SK-N-SH treated with all-trans-retinoic acid at 6 μM for 48 hours (cell line): ENCODE data around the gene MINDY4.

Experiments
- CSDC2 ChIP-seq: fragments of 250-450 bp; sonication (Bioruptor Pico); IDR thresholded peaks from 2 replicates; pipeline ENCODE4 v1.5.0; 2020; ENCODE audit warnings: mild to moderate bottlenecking, moderate library complexity
- GLIS3 ChIP-seq: fragments of 250-450 bp; sonication (Bioruptor Pico); IDR thresholded peaks from 2 replicates; pipeline ENCODE4 v1.5.0; 2020; ENCODE audit warnings: mild to moderate bottlenecking, moderate library complexity
- SNAI2 ChIP-seq: fragments of 250-450 bp; sonication (Bioruptor Pico); IDR thresholded peaks from 2 replicates; pipeline ENCODE4 v1.5.0; 2020; ENCODE audit warnings: mild to moderate bottlenecking, moderate library complexity
- TSHZ2 ChIP-seq: fragments of 250-450 bp; sonication (Bioruptor Pico); IDR thresholded peaks from 2 replicates; pipeline ENCODE4 v1.5.0; 2020; ENCODE audit warnings: mild to moderate bottlenecking, moderate library complexity
- ZC3H10 ChIP-seq: fragments of 250-450 bp; sonication (Bioruptor Pico); IDR thresholded peaks from 2 replicates; pipeline ENCODE4 v1.5.1; 2021; ENCODE audit warnings: mild to moderate bottlenecking, moderate library complexity
- ZNF8 ChIP-seq: fragments of 450-650 bp; formaldehyde crosslinking; IDR thresholded peaks from 2 replicates; pipeline ENCODE4 v1.5.0; 2020; ENCODE audit warnings: mild to moderate bottlenecking, moderate library complexity

- TF ChIP-seq TSHZ2 (CRISPR knock-in tag) (no peak), CSDC2 (CRISPR knock-in tag) (no peak), ZNF8 (CRISPR knock-in tag) (no peak), GLIS3 (CRISPR knock-in tag) (no peak), ZC3H10 (CRISPR knock-in tag) (no peak), SNAI2 (CRISPR knock-in tag) (no peak)
Measured at GRCh38 chr7:30733216-30733615, 38.0 kb upstream of the MINDY4 start.
